ENCODE results near the gene RDH12.
"Not testable (repeated sequence)": the region's sequence is repeated elsewhere in the genome, so short reads cannot be mapped to it uniquely, and the experiment has no call there.

The RDH12 gene

DNA sequence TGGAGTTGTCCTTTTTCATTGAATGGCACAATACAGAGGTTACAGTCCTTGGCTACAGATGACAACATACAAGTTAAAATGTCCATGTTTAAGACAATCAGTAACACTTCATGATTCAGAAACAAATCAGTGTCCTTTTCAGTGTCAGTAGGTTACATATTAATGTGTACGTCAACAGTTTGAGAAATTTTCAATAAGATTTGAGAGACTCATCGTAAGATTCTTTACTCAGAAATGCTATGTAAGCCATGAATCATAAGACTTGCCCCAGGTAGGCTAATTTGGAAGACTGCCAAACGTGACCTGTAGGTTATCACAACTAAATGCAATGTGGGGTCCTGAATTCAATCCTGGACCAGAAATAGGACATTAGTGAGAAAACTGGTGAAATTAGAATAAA lies 3.5 kb downstream of the RDH12 start:
- no peak for DNase-seq

DNA sequence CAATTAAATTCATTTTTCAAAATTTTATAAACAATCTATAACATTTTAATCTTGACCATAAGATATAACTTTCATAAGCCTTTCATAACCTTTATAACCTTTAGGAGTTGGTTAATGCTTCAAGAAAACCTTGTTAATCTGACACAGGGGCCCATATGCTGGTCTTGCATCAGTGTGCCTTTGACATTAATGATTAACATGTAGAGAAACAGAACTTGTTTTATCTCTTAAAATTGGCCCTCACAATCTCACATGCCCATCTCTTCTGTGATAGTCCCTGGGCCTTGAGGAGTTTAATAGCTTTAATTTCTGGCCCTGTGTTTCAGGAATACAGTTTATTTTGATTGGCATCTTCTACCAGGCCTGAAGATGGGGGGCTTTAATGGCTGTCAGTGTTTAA lies 7.7 kb downstream of the RDH12 start:
- DNase-seq: not testable (repeated sequence)

DNA sequence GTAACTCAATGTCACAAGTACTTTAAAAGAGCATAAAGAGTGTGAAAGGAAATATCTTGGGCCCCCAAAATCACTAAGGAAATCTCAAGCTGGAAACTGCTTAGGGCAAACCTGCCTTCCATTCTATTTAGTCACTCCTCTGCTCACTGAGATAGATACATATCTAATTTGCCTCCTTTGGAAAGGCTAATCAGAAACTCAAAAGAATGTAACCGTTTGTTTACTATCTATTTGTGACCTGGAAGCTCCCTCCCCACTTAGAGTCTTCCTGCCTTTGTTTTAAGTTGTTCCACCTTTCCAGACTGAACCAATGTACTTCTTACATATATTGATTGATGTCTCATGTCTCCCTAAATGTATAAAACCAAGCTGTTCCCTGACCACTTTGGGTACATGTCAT lies 8.1 kb downstream of the RDH12 start:
- not testable (repeated sequence) for DNase-seq

DNA sequence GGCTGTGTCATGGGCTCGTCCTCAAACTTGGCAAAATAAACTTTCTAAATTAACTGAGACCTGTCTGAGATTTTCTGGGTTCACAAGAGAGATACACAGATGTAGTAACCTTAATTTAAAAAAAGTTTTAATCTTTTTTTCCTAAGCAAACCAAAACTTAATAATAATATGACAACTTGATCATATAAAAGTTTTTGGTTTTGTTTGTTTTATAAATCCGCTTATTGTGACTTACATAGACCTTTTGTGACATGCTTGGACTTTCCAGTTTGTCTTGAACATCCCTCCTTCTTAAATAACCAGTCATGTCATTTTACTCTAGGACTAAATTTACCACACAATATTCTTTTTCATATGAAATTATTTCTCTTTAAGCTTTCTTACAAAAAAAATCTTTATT lies 8.5 kb downstream of the RDH12 start:
- no peak for DNase-seq

DNA sequence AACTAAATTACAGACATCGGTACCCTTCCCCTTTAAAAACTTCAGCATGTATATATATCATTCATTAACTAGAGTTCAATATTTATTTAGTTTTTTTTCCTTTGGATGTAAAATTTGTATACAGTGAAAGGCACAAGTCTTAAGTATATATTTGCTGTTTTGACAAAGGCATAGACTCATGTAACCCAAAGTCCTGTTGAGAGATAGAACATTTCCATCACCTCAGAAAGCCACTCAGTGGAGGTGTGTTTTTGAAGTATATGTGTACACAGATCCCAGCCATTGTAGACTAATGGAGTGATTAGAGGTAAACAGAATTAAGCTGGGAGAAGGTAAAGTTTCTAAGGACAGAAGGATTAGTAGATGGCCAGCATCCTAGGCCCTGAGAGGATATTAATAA lies 15.4 kb downstream of the RDH12 start:
- no peak for DNase-seq

DNA sequence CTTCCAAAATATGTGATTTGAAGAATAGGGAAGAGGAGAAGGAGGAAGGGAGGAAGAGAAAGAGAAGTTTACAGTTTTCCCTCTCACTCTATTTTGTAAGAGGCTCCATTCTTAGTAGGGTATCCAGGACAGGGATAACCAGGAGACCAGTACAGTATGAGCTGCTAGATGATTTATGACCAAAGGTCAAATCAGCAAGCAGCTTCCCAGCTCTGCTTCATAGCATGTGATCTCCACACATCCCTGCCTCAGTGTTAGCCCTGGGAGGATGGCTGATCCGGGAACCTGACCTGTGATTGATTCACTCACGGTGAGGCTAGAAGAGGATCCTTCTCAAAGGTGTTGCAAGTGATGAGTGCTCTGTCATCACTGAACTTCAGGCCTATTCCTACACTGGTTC lies 16.6 kb downstream of the RDH12 start:
- DNase-seq: no peak

DNA sequence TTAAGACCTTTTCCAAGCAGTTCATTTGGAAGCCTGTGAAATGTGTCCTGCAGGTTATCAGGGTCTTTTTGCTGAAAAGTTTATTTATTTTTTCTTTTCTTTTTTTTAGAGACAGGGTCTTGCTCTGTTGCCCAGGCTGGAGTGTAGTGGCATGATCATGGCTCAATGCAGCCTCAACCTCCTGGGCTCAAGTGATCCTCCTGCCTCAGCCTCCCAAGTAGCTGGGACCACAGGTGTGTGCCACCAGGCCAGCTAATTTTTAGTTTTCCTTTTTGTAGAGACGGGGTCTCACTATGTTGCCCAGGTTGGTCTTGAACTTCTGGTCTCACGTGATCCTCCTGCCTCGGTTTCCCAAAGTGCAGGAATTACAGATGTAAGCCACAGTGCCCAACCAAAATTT lies 17.7 kb downstream of the RDH12 start:
- DNase-seq: not testable (repeated sequence)

DNA sequence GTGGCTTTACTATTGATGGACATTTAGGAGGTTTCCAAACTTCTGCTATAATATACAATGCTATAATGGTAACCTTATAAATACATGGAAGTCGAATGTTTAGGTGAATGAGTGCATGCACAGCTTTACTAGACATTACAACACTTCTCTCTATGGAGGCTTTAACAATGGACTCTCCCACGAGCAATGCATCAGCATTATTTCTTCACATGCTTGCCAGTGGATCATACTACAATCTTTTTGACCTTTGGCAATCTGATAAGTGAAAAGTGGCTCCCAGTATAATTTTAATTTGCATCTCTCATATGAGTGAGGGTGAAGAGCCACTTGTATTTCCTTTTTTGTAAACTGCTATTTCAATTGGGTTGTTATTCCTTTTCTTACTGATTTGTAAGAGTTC lies 18.2 kb downstream of the RDH12 start:
- DNase-seq: peak in 1 of 2 experiments; percentile 11

DNA sequence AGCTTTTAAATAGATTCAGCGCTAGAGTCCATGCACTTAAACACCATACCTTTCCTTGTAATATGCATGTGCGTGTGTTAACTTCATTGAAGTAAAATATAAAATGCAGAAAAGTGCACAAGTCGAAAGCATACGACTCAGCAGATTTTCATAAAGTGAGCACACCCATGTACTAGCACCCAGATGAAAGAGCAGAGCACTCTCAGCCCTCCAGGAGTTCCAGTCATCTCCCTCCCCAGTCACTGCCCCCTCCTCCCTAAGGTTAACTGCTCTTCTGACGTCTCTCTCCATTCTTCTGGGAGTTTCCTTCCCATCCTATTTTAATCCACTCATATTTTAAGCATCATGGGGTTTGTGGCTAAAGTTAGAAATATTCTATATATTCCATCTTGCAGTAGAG lies 20.2 kb downstream of the RDH12 start:
- DNase-seq: no peak

DNA sequence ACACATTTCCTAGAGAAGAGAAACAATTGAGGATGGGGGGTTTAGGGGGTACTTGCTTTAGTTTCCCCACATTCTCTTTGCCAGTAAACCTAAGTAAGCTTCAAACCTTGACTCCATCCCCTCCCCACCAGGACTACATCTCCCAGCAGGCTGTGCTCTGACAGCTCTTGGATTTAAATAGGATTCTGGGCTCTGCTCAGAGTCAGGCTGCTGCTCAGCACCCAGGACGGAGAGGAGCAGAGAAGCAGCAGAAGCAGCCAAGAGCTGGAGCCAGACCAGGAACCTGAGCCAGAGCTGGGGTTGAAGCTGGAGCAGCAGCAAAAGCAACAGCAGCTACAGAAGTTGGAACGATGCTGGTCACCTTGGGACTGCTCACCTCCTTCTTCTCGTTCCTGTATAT lies 20.6 kb downstream of the RDH12 start:
- peak; percentile 23 to 52 for DNase-seq

DNA sequence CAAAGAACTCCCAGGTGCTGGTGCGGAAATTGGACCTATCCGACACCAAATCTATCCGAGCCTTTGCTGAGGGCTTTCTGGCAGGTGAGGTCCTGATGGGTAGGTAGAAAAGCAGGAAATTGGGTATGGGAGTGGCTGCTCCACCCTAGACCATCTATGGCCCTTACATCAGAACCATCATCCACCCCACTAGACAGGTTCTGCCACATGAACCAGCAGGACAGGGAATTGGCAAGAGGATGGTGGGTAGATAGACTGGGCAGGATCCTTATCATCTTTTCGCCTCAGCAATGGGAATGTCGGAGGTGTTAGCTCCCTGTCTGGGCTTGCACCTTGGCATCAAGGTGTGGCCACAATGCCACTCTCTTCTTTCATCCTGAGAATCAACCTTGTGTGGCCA lies 23.5 kb downstream of the RDH12 start:
- no peak for DNase-seq

DNA sequence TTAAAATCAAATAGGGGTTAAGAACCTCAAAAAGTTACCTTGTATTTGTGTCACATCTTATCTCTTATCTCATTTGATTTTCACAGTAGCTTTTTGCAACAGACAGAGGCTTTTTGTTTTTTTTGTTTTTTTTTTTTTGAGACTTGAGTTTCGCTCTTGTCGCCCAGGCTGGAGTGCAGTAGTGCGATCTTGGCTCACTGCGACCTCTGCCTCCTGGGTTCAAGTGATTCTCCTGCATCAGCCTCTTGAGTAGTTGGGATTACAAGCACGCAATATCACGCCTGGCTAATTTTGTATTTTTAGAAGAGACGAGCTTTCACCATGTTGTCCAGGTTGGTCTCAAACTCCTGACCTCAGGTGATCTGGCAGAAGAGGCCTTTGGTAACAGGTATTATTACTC lies 25.7 kb downstream of the RDH12 start:
- no peak for DNase-seq

DNA sequence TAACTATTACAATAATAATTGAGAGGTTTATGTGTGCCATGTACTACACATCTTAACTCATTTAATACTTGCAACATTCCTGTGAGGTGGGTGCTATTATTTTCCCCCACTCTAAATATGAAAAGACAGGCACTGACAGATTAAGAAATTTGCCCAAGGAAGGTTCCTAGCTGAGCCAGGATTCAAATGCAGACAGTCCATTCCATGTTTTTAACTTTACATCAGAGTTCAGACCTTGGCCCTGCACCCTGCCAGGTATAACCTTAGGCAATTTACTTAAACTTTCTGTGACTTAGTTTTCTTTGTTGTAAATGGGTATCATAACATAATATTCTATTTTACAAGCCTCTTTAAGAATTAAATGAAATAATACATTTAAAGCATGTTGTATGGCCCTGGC lies 26.6 kb downstream of the RDH12 start:
- DNase-seq: no peak

DNA sequence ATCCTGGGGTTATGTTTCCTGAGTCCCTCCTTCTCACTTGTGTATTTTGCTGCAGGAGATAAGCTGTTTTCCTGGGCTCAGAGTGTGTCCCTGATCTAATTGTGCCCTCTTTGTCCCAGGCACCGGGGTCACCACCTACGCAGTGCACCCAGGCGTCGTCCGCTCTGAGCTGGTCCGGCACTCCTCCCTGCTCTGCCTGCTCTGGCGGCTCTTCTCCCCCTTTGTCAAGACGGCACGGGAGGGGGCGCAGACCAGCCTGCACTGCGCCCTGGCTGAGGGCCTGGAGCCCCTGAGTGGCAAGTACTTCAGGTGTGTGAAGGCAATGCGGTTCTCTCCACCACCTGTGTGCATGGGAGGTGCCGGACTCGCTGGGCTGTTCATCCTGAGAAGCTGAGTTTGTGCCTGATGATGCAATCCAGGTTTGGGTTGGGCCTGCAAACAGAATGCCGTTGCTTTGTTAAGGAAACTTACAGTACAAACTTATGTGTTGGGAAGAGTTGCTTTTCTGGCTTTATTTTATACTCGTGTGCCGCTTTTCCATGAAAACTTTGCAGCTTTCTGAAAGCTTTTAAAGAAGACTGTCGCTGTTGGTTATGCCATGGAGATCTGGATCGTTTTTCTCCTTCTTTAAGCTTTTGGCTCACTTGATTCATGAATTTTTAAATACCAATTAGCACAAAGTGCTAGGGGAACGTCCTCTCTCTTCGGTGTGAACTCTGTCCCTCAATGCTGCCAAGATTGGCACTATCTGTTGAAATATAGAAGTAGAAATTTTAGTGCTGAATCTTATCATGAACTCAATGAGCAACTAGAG lies 27.6 kb downstream of the RDH12 start:
- no peak for DNase-seq

DNA sequence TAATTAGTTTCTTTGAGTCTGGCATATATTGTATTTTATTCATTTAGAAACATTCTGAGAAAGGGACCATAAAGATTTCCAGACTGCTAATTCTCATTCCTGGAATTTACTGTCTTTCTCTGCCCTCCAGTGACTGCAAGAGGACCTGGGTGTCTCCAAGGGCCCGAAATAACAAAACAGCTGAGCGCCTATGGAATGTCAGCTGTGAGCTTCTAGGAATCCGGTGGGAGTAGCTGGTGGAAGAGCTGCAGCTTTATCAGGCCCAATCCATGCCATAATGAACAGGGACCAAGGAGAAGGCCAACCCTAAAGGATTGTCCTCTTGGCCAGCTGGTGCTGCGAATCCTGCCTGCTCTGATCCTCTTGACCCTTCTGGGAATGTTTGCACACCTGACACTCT lies 31.9 kb downstream of the RDH12 start:
- DNase-seq: no peak

DNA sequence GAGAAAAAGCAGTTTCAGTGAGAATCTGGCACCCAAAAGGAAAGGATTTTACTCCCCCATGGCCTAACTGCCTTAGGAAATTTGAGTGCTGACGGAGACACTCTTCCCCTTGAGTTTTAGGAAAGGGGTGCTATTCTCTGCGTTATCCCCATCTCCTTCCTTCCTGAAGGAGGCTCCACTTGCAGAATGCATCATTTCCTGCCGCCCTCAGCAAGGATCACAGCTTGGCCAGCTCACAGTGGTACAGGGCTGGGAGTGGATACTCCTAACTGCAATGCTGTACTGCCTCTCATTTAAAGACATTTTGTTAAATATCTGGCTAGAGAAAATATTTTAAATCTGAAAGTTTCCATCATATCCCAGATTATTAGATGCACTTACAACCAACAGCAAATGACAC lies 33.0 kb downstream of the RDH12 start:
- DNase-seq: no peak

DNA sequence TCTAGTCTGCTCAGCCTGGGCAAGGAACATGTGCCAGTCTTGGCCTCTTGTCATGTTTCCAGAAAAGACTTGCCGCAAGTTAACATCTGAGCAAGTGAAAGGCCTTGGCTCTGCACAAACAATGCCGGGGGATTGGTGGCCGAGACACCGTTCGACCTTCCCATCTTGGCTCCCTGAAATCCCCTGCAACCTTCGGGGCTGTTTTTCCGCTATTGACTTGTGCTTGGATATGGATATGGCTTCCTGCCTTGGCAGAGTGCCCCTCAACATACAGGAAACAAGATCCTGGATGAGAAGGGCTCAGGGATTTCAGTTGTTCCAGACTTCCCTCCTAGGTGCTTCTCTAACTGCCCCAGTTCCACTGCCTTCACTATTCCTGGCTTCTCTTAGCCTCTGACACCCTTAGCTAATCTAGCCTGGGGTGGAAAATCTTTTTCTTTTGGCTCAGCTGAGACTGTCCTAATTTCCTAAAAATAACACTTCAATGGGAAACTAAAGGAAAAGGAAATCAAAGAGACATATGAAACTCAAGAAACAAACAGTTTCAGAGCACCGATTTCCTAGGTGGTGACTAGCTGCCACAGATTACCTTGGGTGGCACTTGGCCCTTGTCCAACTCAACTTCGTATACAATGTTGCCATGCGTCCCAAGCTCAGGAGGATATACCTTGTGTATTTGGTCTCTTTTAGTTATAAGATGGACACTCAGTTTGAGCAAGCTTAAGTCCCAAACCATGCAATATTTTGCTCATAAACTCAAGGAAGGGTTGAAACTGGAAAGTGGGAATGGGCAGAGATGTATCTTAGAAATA lies 33.9 kb downstream of the RDH12 start:
- DNase-seq: no peak

DNA sequence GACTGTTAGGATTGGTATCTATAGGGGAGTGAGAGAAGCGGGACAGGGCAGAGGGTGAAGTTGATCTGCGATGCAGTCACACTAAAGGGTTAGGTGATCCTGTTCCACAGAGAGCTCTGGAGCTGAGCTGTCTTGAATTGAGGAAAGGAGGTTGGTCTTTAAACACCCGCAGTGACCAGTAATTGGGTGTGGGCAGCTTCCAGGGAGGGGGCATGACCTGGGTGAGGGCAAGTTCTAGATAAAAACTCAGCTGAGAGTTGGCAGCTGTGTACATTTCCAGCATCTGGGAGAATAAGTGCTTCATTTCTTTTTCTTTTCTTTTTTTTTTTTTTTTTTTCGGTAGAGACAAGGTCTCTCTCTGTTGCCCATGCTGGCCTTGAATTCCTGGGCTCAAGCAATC lies 35.1 kb downstream of the RDH12 start:
- no peak for DNase-seq

DNA sequence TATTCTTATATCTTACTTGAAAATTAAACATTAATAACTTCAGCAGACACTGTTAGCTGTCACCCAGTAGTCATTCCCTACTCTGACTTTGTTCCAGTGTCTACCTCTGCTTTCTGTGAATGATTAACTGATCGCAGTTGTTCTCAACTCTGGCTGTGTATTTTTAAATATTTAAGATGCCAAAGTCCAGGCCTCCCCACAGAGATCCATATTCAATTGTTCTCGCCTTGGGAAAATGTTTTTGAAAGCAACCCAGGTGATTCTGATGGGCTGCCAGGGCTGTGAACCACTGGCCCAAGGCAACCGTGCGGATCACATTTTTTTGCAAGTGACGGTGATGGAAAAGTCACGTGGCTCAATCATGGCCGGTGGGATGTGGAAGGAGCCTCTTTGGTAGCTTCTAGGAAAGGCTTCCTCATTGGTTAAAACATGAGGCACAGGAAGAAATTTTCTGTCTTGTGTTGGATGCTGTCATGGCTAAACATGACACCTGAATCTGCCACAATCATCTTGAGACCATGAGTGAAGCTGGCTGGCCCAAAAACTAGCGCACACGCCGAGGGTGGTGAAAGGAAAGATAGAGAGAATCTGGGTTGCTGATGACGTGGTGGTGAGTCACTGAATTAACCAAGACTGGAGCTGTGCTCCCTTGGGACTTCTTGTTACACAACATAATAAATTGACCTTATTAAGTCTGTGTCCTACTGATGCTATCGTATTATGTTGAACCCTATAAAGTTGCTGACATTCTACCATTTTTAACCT lies 37.2 kb downstream of the RDH12 start:
- peak; percentile 64 to 76 for DNase-seq

DNA sequence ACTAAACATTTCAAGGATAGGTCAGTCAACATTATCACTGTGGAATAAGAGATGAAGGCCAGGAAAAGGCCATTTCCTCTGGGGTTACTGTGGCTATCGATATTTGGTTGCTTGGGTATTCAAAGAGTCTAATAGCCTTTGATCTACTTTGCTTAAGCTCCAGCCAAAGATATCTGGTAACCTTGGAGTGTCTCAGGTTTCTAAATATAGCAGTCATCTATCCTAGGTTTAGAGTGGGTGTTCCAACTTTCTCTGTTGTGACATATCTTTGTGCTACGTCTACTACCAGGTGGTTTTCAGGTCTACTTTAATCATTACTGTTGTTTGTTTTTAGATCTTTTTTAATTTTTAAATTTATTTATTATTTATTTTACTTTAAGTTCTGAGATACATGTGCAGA lies 42.4 kb downstream of the RDH12 start:
- no peak for DNase-seq

DNA sequence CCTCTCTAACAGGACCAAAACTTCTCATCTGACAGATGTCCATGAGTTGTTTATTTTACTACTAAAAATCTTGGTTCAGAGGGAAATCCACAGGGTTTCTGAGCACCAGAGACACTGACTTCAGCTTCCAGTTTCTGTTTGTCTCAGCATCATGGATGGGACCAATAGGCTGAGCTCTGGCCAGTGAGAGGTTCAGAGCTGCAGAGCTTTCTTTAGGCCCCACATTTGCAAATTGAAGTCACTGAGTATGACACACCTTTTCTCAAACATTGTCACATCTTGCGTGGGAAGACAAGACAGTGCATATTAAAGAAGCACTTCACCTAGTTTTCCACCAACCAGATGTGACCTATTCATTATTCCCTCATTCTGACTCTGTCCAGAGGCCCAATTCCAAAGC lies 45.2 kb downstream of the RDH12 start:
- DNase-seq: no peak

DNA sequence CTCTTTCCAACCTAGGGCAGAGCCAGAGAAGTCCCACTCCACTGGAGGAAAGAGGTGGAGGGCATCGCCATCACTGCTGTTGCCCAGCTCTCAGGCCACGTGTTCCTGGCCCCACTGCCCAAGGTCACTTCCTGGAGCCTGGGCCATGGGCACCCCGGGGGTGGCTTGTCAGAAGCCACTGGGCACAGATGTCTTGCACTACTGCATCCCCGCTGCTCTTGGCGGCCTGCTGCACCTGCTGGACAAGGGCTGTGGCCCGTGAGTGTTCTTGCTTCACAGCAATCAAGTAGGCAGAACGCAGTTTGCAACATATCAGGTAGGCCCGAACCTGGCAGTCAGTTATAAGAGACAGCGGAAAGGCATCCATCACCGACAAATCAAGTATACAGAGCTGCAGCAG lies 46.6 kb downstream of the RDH12 start:
- no peak for DNase-seq

DNA sequence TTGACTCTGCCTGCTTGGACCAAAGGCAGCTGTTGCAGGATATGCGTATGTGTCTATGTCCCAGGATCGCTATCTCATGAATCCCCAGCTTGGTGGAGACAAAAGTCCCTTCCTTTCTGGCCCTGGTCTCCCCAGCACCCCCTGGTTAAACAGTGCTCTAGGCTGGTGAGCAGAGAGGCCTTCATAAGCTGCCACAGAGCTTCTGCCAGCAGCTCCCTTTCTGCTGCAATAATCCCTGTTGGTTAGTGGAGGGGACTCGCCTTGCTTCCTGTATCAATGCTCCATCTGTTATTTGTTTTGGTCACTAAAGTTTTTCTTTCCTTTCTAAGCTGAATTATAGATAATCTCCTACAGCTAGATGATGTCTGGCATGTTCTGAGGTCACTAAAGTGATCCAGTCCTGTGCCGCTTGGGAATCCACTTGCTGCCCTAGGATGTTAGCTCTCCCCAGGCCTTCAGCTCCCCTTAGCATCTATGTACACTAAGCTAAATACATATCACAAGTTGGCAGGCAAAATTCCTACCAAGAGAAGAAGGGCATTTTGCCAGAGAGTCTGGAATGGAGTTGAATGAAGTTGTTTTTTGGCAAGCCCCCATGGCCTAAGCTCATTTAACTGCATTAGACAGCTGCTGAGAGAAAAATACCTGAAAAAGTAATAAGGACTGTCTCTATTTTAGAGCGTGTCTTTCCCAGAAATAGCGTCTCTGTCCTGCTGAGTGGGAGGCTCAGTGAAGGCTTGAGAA lies 47.8 kb downstream of the RDH12 start:
- no peak for DNase-seq

Data from NCI-H526 (cell line).